Keratinocyte (primary cell): ENCODE measurements around the gene ADNP2. TPM values are rescaled to one million over a fixed set of nuclear protein-coding genes. Genes with fewer than 3 reads are reported as not detected.

Experiments used
- DNase-seq: peaks from one replicate; pipeline ENCODE4 v3.0.0-alpha.2; 2011; ENCODE audit warnings: low read depth, missing footprints, low spot score
- FAIRE-seq: peaks from 2 replicates; lab custom pipeline; 2011; peaks lifted over from hg19 to GRCh38; lab: Jason Lieb, UNC
- H2AFZ ChIP-seq: 2 replicates; pipeline ENCODE4 v1.6.0; 2012; ENCODE audit warnings: low read length, control low read depth, inconsistent platforms; ENCODE audit not compliant: control insufficient read depth
- H3K27ac ChIP-seq: 2 replicates; pipeline ENCODE4 v1.5.1; 2011; ENCODE audit warnings: low read length; ENCODE audit not compliant: control insufficient read depth, insufficient read depth
- H3K27me3 ChIP-seq: 3 replicates; pipeline ENCODE4 v1.6.0; 2011; ENCODE audit warnings: low read length; ENCODE audit not compliant: control insufficient read depth, insufficient read depth; ENCODE audit errors: extremely low read depth
- H3K36me3 ChIP-seq, 2 experiments: 2 replicates in 1 of 2; 3 replicates in 1 of 2; pipeline ENCODE4 v1.5.1; 2011; ENCODE audit warnings: low read length in 2 of 2, mild to moderate bottlenecking in 1 of 2; ENCODE audit not compliant: control insufficient read depth in 2 of 2, insufficient read depth in 2 of 2; ENCODE audit errors: extremely low read depth in 1 of 2
- H3K4me1 ChIP-seq: 3 replicates; pipeline ENCODE4 v1.5.1; 2011; ENCODE audit warnings: low read length; ENCODE audit not compliant: control insufficient read depth, insufficient read depth; ENCODE audit errors: extremely low read depth
- H3K4me2 ChIP-seq: 3 replicates; pipeline ENCODE4 v1.6.0; 2011; ENCODE audit warnings: low read depth, low read length; ENCODE audit not compliant: control insufficient read depth, insufficient read depth; ENCODE audit errors: extremely low read depth
- H3K4me3 ChIP-seq, 3 experiments: fragments of 200-600 bp in 1 of 3; sonication (generic) in 1 of 3; 2 replicates in 2 of 3; 3 replicates in 1 of 3; pipeline ENCODE4 v1.5.1; 2011 to 2016; ENCODE audit warnings: low read length in 3 of 3, mild to moderate bottlenecking in 3 of 3, control low read depth in 2 of 3, inconsistent platforms in 1 of 3, low read depth in 1 of 3, mixed read lengths in 1 of 3, mixed run types in 1 of 3, moderate library complexity in 1 of 3; ENCODE audit not compliant: control insufficient read depth in 2 of 3, insufficient read depth in 2 of 3; ENCODE audit errors: extremely low read depth in 1 of 3
- H3K79me2 ChIP-seq: 2 replicates; pipeline ENCODE4 v1.6.0; 2012; ENCODE audit warnings: low read length; ENCODE audit not compliant: control insufficient read depth, insufficient read depth
- H3K9ac ChIP-seq: 3 replicates; pipeline ENCODE4 v1.6.0; 2011; ENCODE audit warnings: low read length; ENCODE audit not compliant: control insufficient read depth, insufficient read depth; ENCODE audit errors: extremely low read depth
- H3K9me1 ChIP-seq: 3 replicates; pipeline ENCODE4 v1.6.0; 2011; ENCODE audit warnings: low read length; ENCODE audit not compliant: control insufficient read depth, insufficient read depth; ENCODE audit errors: extremely low read depth
- H3K9me3 ChIP-seq: 2 replicates; pipeline ENCODE4 v1.5.1; 2012; ENCODE audit warnings: low read depth, low read length; ENCODE audit not compliant: control insufficient read depth
- H4K20me1 ChIP-seq: 3 replicates; pipeline ENCODE4 v1.6.0; 2011; ENCODE audit warnings: low read length; ENCODE audit not compliant: control insufficient read depth, insufficient read depth; ENCODE audit errors: extremely low read depth
- CTCF ChIP-seq, 3 experiments: IDR thresholded peaks in 1 of 3; conservative IDR thresholded peaks in 1 of 3; optimal IDR thresholded peaks in 1 of 3; 2 replicates in 2 of 3; 3 replicates in 1 of 3; pipeline versions ENCODE3 to v1.5.1; 2011; ENCODE audit warnings: low read length in 3 of 3, mild to moderate bottlenecking in 3 of 3, moderate library complexity in 2 of 3, control low read depth in 1 of 3, inconsistent platforms in 1 of 3; ENCODE audit not compliant: insufficient read depth in 2 of 3; ENCODE audit errors: extremely low read depth in 1 of 3
- EZH2 ChIP-seq: IDR thresholded peaks from one replicate; pipeline ENCODE4 v1.6.1; 2012; ENCODE audit warnings: inconsistent platforms, mild to moderate bottlenecking, low read length, moderate library complexity
- dilution Hi-C: fragments of 300-500 bp; cut with MboI; formaldehyde crosslinking; loops from one replicate; pipeline ENCODE4 v1.7.0; 2020; ENCODE audit warnings: low sequenced_read_pairs; ENCODE audit not compliant: extremely low pct_ligation_motif_present
- polyA plus RNA-seq, 5 experiments: library from polyadenylated mRNA; depleted of rRNA in 3 of 5; stranded (reverse) in 3 of 5; stranded (forward) in 1 of 5; unstranded in 1 of 5; fragments of >200 nt; gene quantifications; 1 replicate in 1 of 5; 2 replicates in 3 of 5; 3 replicates in 1 of 5; pipeline versions ENCODE4 v1.2.1 to v1.2.3, GENCODE V29; 2011 to 2012; ENCODE audit warnings: missing spikeins in 2 of 5, low read depth in 1 of 5, low replicate concordance in 1 of 5

The ADNP2 gene
- polyA plus RNA-seq, 1 donor (not counting 4 experiments of a cell fraction or from before 2014, with no cell fraction given) = 11.3 TPM

GRCh38 chr18:80076379-80076778 lies 32.7 kb upstream of the ADNP2 start:
- Histone ChIP-seq H3K4me1 (no peaks in the 10 kb centered on the region), H3K79me2 (no peaks in the 10 kb centered on the region), H3K9me1 (no peaks in the 10 kb centered on the region), H3K9ac (no peak overlapping the region), H3K9me3 (no peaks in the 10 kb centered on the region), H3K27me3 (no peaks in the 10 kb centered on the region), H3K36me3 (no peaks in the 10 kb centered on the region), H3K4me3 (no peak overlapping the region), H3K4me2 (no peak overlapping the region), H2AFZ (no peak overlapping the region), H4K20me1 (no peaks in the 10 kb centered on the region), H3K27ac (no peak overlapping the region)
- dilution Hi-C loops = no loop called here
- FAIRE-seq = no peak
- TF ChIP-seq CTCF (optimal IDR thresholded peaks at IDR 0.05 in 1 of 3, IDR thresholded peaks at IDR 0.05 in 1 of 3, conservative IDR thresholded peaks at IDR 0.05 in 1 of 3; ENCODE audit: extremely low read depth in 1 of 3, insufficient read depth in 2 of 3, low read length in 3 of 3) (no peak), EZH2 (no peak)
- no peak for DNase-seq

GRCh38 chr18:80077873-80078272 lies 31.2 kb upstream of the ADNP2 start:
- Histone ChIP-seq H3K36me3 (no peaks in the 10 kb centered on the region), H3K79me2 (no peaks in the 10 kb centered on the region), H3K4me2 (no peak overlapping the region), H2AFZ (no peak overlapping the region), H3K4me3 (no peak overlapping the region), H3K4me1 (no peaks in the 10 kb centered on the region), H3K27me3 (no peaks in the 10 kb centered on the region), H4K20me1 (no peaks in the 10 kb centered on the region), H3K27ac (no peak overlapping the region), H3K9me1 (no peaks in the 10 kb centered on the region), H3K9ac (no peak overlapping the region), H3K9me3 (no peaks in the 10 kb centered on the region)
- FAIRE-seq = no peak
- DNase-seq = no peak
- dilution Hi-C loops = no loop called here
- TF ChIP-seq CTCF (optimal IDR thresholded peaks at IDR 0.05 in 1 of 3, IDR thresholded peaks at IDR 0.05 in 1 of 3, conservative IDR thresholded peaks at IDR 0.05 in 1 of 3; ENCODE audit: extremely low read depth in 1 of 3, insufficient read depth in 2 of 3, low read length in 3 of 3) (no peak), EZH2 (no peak)
